ENCODE measurements around the gene SCAF8.

Gene SCAF8

GRCh38 chr6:154765273-154765672 is 32.1 kb downstream of the SCAF8 start:
- Histone ChIP-seq H3K9me3 (replicated peaks; ENCODE audit: insufficient read depth, low read length) (no peaks in the 10 kb centered on the region), H3K4me1 (ENCODE audit: low read length) (0 out of 2 replicates have a peak, but pooled peaks cover 8% of the 10 kb centered on the region), H3K27ac (ENCODE audit: low read length) (no peak overlapping the region), H3K9me2 (replicated peaks; ENCODE audit: insufficient read depth, low read length) (no peaks in the 10 kb centered on the region), H3K9ac (ENCODE audit: low read length) (no peak overlapping the region), H3F3A (ENCODE audit: insufficient read depth, low read length) (no peaks in the 10 kb centered on the region), H2AFZ (ENCODE audit: low read length) (no peak overlapping the region), H3K27me3 (replicated peaks; ENCODE audit: insufficient read depth, low read length) (no peaks in the 10 kb centered on the region), H3K4me3 (ENCODE audit: low read length) (no peak overlapping the region), H3K4me2 (ENCODE audit: low read depth, low read length) (peak overlapping the region; percentile 34; the same call in 1 of the 2 replicates), H3K36me3 (replicated peaks; ENCODE audit: insufficient read depth, low read length) (no peaks in the 10 kb centered on the region), H4K20me1 (ENCODE audit: insufficient read depth, low read length) (no peaks in the 10 kb centered on the region), H3K79me2 (ENCODE audit: low read length) (peaks cover 87% of the 10 kb centered on the region)
- TF ChIP-seq, protein P1, sequence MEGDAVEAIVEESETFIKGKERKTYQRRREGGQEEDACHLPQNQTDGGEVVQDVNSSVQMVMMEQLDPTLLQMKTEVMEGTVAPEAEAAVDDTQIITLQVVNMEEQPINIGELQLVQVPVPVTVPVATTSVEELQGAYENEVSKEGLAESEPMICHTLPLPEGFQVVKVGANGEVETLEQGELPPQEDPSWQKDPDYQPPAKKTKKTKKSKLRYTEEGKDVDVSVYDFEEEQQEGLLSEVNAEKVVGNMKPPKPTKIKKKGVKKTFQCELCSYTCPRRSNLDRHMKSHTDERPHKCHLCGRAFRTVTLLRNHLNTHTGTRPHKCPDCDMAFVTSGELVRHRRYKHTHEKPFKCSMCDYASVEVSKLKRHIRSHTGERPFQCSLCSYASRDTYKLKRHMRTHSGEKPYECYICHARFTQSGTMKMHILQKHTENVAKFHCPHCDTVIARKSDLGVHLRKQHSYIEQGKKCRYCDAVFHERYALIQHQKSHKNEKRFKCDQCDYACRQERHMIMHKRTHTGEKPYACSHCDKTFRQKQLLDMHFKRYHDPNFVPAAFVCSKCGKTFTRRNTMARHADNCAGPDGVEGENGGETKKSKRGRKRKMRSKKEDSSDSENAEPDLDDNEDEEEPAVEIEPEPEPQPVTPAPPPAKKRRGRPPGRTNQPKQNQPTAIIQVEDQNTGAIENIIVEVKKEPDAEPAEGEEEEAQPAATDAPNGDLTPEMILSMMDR (IDR thresholded peaks at IDR 0.05; ENCODE audit: low read length): no peak
- no peak for TF ChIP-seq EZH2 (optimal IDR thresholded peaks at IDR 0.05; ENCODE audit: low read depth, low read length)
- TF ChIP-seq EZH2phosphoT487 (IDR thresholded peaks at IDR 0.05; ENCODE audit: low read length): no peak
- no peak for DNase-seq

DNA sequence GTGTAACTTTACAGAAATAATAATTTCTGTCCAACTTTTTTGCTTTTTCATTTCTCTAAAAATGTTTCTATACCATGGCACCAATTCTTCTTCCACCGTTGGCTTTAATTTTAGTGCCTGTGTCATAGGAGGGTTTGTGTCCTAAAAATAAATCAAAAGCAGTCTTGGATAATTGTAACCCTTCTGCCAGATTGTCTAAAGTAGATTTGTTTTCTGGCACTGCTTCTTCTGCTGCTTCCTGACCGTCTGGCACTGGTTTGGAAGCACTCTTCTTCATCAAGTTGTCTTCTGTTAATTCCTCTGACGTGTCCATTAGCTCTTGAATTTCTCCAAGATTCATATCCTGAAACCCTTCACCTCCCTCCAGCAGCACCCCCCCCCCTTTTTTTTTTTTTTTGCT is 33.1 kb downstream of the SCAF8 start:
- Histone ChIP-seq H3K4me1 (ENCODE audit: low read length) (0 out of 2 replicates have a peak, but pooled peaks cover 8% of the 10 kb centered on the region), H3F3A (ENCODE audit: insufficient read depth, low read length) (no peaks in the 10 kb centered on the region), H3K4me3 (ENCODE audit: low read length) (no peak overlapping the region), H3K27me3 (replicated peaks; ENCODE audit: insufficient read depth, low read length) (no peaks in the 10 kb centered on the region), H2AFZ (ENCODE audit: low read length) (no peak overlapping the region), H3K9ac (ENCODE audit: low read length) (no peak overlapping the region), H3K9me2 (replicated peaks; ENCODE audit: insufficient read depth, low read length) (no peaks in the 10 kb centered on the region), H4K20me1 (ENCODE audit: insufficient read depth, low read length) (no peaks in the 10 kb centered on the region), H3K4me2 (ENCODE audit: low read depth, low read length) (no peak overlapping the region), H3K36me3 (replicated peaks; ENCODE audit: insufficient read depth, low read length) (no peaks in the 10 kb centered on the region), H3K9me3 (replicated peaks; ENCODE audit: insufficient read depth, low read length) (no peaks in the 10 kb centered on the region), H3K79me2 (ENCODE audit: low read length) (peaks cover 91% of the 10 kb centered on the region), H3K27ac (ENCODE audit: low read length) (no peak overlapping the region)
- TF ChIP-seq EZH2phosphoT487 (IDR thresholded peaks at IDR 0.05; ENCODE audit: low read length): no peak
- TF ChIP-seq, protein P1 (IDR thresholded peaks at IDR 0.05; ENCODE audit: low read length): no peak
- TF ChIP-seq EZH2 (optimal IDR thresholded peaks at IDR 0.05; ENCODE audit: low read depth, low read length): no peak
- DNase-seq: no peak

- Histone ChIP-seq H3K4me1 (ENCODE audit: low read length) (0 out of 2 replicates have a peak, but pooled peaks cover 8% of the 10 kb centered on the region), H3K79me2 (ENCODE audit: low read length) (peaks cover 93% of the 10 kb centered on the region), H3K9ac (ENCODE audit: low read length) (no peak overlapping the region), H3K27ac (ENCODE audit: low read length) (no peak overlapping the region), H3K27me3 (replicated peaks; ENCODE audit: insufficient read depth, low read length) (no peaks in the 10 kb centered on the region), H3K36me3 (replicated peaks; ENCODE audit: insufficient read depth, low read length) (no peaks in the 10 kb centered on the region), H2AFZ (ENCODE audit: low read length) (no peak overlapping the region), H3K9me2 (replicated peaks; ENCODE audit: insufficient read depth, low read length) (no peaks in the 10 kb centered on the region), H4K20me1 (ENCODE audit: insufficient read depth, low read length) (no peaks in the 10 kb centered on the region), H3K4me2 (ENCODE audit: low read depth, low read length) (no peak overlapping the region), H3K9me3 (replicated peaks; ENCODE audit: insufficient read depth, low read length) (no peaks in the 10 kb centered on the region), H3K4me3 (ENCODE audit: low read length) (no peak overlapping the region), H3F3A (ENCODE audit: insufficient read depth, low read length) (no peaks in the 10 kb centered on the region)
- TF ChIP-seq EZH2phosphoT487 (IDR thresholded peaks at IDR 0.05; ENCODE audit: low read length) (no peak), EZH2 (optimal IDR thresholded peaks at IDR 0.05; ENCODE audit: low read depth, low read length) (no peak)
- TF ChIP-seq, protein P1 (IDR thresholded peaks at IDR 0.05; ENCODE audit: low read length): no peak
- DNase-seq: no peak
These were observed 33.9 kb downstream of the SCAF8 start for GRCh38 chr6:154767003-154767723.

Data from MM.1S (cell line).